Nephron progenitor cell (in vitro differentiated cells): ENCODE results near the gene FXYD2.

Experiments used
- DNase-seq: peaks from one replicate; pipeline ENCODE4 v3.0.0; 2021
- H3K27ac Mint-ChIP-seq: 2 replicates; pipeline ENCODE4 v1.8.0; 2021; ENCODE audit warnings: mild to moderate bottlenecking, moderate library complexity, mixed read lengths
- H3K27me3 Mint-ChIP-seq: 2 replicates; pipeline ENCODE4 v1.8.0; 2021; ENCODE audit warnings: mild to moderate bottlenecking, low read depth, mixed read lengths; ENCODE audit not compliant: poor library complexity
- H3K36me3 Mint-ChIP-seq: 2 replicates; pipeline ENCODE4 v1.8.0; 2021; ENCODE audit warnings: low read depth, mixed read lengths
- H3K4me1 Mint-ChIP-seq: 2 replicates; pipeline ENCODE4 v1.8.0; 2021; ENCODE audit warnings: mixed read lengths
- H3K4me3 Mint-ChIP-seq: 2 replicates; pipeline ENCODE4 v1.8.0; 2021; ENCODE audit warnings: mild to moderate bottlenecking, moderate library complexity, mixed read lengths
- H3K9me3 Mint-ChIP-seq: 2 replicates; pipeline ENCODE4 v1.8.0; 2021; ENCODE audit warnings: mild to moderate bottlenecking, moderate library complexity, mixed read lengths
- TF ChIP-seq, protein P1 (sequence below): fragments of 200-600 bp; sonication (generic); IDR thresholded peaks from 2 replicates; pipeline ENCODE4 v1.5.0; 2021; ENCODE audit warnings: antibody characterized with exemption

Gene FXYD2

DNA sequence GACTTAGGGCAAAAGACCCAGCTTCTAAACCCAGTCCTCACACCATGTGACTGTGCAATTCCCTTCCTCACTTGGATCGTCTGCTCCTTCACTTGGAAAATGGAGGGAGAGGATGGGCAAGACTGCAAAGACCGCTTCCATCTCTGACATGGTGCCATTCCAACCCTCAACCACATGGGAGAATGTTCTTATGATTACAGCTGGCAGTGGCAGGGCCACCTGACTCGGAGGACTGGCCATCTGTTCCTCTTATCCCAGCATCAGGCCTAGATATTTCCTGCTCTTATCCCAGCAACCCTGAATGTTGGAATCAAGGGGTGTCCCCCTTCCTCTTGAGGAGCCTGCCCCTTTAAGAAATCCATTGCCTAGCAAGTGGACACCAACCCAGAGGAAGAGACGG lies 42.9 kb downstream of the FXYD2 start:
- no peaks in the 10 kb centered on the region for H3K9me3 Mint-ChIP-seq

DNA sequence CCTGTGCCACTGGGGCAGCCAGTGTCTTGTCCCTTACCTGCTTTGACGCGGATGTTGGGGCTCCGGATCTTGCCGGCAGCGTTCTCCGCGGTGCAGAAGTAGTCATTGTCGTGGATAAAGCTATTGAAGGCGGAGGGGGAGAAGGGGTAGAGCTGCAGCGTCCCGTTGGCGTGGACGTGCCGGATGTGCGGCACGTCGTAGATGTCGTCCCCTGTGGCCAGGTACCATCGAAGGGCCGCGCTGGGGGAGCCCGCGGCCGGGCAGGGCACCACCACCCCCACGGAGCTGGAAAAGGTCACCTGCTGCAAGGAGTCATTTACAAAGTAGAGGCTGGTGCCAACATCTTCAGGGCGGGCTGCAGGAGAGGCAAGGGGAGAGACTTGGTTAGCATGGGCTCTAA lies 44.1 kb downstream of the FXYD2 start:
- Mint-ChIP-seq H3K4me3 (no peak overlapping the region), H3K9me3 (no peaks in the 10 kb centered on the region), H3K4me1 (peaks cover 14% of the 10 kb centered on the region), H3K36me3 (no peaks in the 10 kb centered on the region), H3K27me3 (peaks cover 83% of the 10 kb centered on the region), H3K27ac (no peak overlapping the region)
- no peak for DNase-seq
- TF ChIP-seq, protein P1, sequence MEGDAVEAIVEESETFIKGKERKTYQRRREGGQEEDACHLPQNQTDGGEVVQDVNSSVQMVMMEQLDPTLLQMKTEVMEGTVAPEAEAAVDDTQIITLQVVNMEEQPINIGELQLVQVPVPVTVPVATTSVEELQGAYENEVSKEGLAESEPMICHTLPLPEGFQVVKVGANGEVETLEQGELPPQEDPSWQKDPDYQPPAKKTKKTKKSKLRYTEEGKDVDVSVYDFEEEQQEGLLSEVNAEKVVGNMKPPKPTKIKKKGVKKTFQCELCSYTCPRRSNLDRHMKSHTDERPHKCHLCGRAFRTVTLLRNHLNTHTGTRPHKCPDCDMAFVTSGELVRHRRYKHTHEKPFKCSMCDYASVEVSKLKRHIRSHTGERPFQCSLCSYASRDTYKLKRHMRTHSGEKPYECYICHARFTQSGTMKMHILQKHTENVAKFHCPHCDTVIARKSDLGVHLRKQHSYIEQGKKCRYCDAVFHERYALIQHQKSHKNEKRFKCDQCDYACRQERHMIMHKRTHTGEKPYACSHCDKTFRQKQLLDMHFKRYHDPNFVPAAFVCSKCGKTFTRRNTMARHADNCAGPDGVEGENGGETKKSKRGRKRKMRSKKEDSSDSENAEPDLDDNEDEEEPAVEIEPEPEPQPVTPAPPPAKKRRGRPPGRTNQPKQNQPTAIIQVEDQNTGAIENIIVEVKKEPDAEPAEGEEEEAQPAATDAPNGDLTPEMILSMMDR, result no peak

More for the DNA sequence above, 42.9 kb downstream of the FXYD2 start:
- Mint-ChIP-seq H3K4me3 (no peak overlapping the region), H3K36me3 (no peaks in the 10 kb centered on the region), H3K27ac (no peak overlapping the region), H3K27me3 (peaks cover 84% of the 10 kb centered on the region), H3K4me1 (peaks cover 25% of the 10 kb centered on the region)
- TF ChIP-seq, protein P1, result no peak
- no peak for DNase-seq

DNA sequence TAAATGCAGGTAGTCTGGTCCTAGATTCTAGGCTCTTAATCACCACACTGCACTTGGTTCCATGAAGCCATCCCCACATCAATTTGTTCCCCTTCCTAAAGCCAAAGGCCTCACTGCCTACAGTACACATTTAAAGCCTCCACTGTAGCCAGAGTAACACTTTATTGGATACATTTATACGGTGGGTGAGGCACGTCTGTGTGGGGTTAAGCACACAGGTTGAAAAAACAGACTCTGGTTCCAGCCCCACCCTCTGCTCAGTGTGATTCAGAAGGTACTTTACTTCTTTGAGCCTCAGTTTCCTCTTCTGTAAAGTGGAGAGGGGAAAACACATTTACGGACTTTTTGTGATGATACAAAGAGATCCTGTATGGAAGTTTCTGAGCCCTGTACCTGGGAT lies 50.0 kb downstream of the FXYD2 start:
- H3K9me3 Mint-ChIP-seq, result no peaks in the 10 kb centered on the region
- no peak overlapping the region for H3K4me3 Mint-ChIP-seq
- H3K27me3 Mint-ChIP-seq, result peaks cover 68% of the 10 kb centered on the region
- H3K27ac Mint-ChIP-seq, result no peak overlapping the region
- DNase-seq, result no peak
- H3K36me3 Mint-ChIP-seq, result no peaks in the 10 kb centered on the region
- TF ChIP-seq, protein P1, result no peak
- peaks cover 28% of the 10 kb centered on the region for H3K4me1 Mint-ChIP-seq

DNA sequence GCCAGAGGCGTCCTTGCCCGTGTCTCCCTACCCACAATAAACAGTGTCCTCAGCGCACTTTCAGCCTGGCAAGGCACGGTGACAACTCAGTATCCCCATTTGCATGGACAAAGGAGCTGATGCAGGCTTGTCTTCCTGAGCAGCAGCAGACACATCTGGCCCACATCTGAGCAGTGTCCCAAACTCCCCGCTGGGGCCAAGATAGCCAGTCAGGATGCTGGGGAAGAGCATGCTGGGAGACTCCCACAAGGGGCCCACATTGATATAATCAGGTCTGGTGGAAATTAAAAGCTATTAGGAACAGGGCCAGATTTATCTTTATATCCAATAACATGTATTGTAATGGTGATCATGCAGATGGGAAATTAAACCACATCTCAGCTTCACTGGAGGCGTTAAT lies 52.2 kb downstream of the FXYD2 start:
- Mint-ChIP-seq H3K36me3 (no peaks in the 10 kb centered on the region), H3K9me3 (no peaks in the 10 kb centered on the region), H3K27ac (no peak overlapping the region), H3K4me1 (peaks cover 28% of the 10 kb centered on the region), H3K27me3 (peaks cover 66% of the 10 kb centered on the region), H3K4me3 (no peak overlapping the region)
- TF ChIP-seq, protein P1, result no peak
- no peak for DNase-seq

DNA sequence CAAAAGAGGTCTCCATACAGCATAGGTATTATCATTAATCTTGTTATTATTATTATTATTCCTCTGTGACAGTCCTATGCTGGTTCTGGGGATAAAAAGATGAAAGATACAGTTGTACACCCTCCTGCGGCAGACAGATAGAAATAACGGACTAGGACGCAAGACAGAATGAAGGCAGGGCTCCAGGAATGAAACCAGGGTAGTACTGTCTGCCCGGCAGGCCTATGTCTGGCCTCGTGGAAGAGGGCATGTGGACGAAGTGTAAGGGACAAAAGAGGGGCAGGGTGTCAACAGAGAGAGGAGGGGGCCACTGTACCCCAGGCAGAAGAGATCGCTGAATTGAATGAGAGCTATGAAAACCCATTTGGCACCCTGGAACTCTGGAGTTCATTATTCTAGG lies 52.7 kb downstream of the FXYD2 start:
- Mint-ChIP-seq H3K27me3 (peaks cover 66% of the 10 kb centered on the region), H3K4me1 (peaks cover 28% of the 10 kb centered on the region), H3K4me3 (no peak overlapping the region), H3K27ac (no peak overlapping the region), H3K9me3 (no peaks in the 10 kb centered on the region), H3K36me3 (no peaks in the 10 kb centered on the region)
- DNase-seq, result no peak
- TF ChIP-seq, protein P1, result no peak

DNA sequence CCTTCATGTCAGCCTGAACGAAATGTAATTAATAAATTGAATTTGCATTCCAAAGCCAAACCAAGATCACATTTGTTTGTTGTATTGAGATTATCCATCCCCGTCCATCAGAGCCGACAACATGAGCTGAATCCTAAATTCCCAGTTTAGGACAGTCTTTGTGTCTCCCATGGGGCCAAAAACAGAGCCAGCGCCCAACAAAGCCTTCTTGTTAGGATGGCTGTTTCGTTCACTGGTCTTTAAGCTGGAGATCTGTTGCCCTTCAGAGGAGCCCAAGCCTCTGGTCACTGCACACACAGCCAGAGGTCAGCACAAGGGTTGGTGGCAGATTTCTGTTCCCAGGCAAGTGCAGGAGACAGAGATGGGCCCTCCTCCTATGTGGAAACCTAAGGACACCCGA lies 53.3 kb downstream of the FXYD2 start:
- H3K27me3 Mint-ChIP-seq, result peaks cover 66% of the 10 kb centered on the region
- no peaks in the 10 kb centered on the region for H3K36me3 Mint-ChIP-seq
- H3K4me3 Mint-ChIP-seq, result no peak overlapping the region
- DNase-seq, result no peak
- TF ChIP-seq, protein P1, result no peak
- H3K9me3 Mint-ChIP-seq, result no peaks in the 10 kb centered on the region
- no peak overlapping the region for H3K27ac Mint-ChIP-seq
- peaks cover 28% of the 10 kb centered on the region for H3K4me1 Mint-ChIP-seq
